HFFc6 (cell line): ENCODE measurements around the gene TTF2. TPM values are rescaled to one million over a fixed set of nuclear protein-coding genes. Genes with fewer than 3 reads are reported as not detected.

Source experiments
- DNase-seq: peaks from one replicate; pipeline ENCODE4 v3.0.0-alpha.2; 2018
- H3K27ac Mint-ChIP-seq: 2 replicates; pipeline ENCODE4 v1.8.0; 2020; ENCODE audit warnings: mild to moderate bottlenecking, mixed read lengths
- H3K27me3 Mint-ChIP-seq: 2 replicates; pipeline ENCODE4 v1.8.0; 2021; ENCODE audit warnings: mild to moderate bottlenecking, moderate library complexity, mixed read lengths; ENCODE audit not compliant: insufficient read depth
- H3K36me3 Mint-ChIP-seq: 2 replicates; pipeline ENCODE4 v1.8.0; 2021; ENCODE audit warnings: low read depth, mixed read lengths
- H3K4me1 Mint-ChIP-seq: 2 replicates; pipeline ENCODE4 v1.8.0; 2020; ENCODE audit warnings: low read depth, mixed read lengths
- H3K4me3 Mint-ChIP-seq: 2 replicates; pipeline ENCODE4 v1.8.0; 2020; ENCODE audit warnings: mild to moderate bottlenecking, moderate library complexity, mixed read lengths
- H3K9me3 Mint-ChIP-seq: 2 replicates; pipeline ENCODE4 v1.8.0; 2020; ENCODE audit warnings: mild to moderate bottlenecking, mixed read lengths
- total RNA-seq, 6 experiments: library from RNA; stranded (reverse); fragmentation: NEBNext Ultra II Directional; extraction: Animal tissue kit (Norgen Biotek cat#: 25700); gene quantifications; 2 replicates in 1 of 6; 3 replicates in 5 of 6; pipeline ENCODE4 v1.2.3, GENCODE V29; 2021
- TF ChIP-seq, protein P1 (sequence below): fragments of 200-600 bp; sonication (generic); IDR thresholded peaks from 2 replicates; pipeline ENCODE4 v1.5.0; 2021; ENCODE audit warnings: antibody characterized with exemption, mild to moderate bottlenecking

TTF2 gene
- total RNA-seq, 6 experiments from 2014 or later, result 18.7 to 28.6 (median 24.2) TPM

DNA sequence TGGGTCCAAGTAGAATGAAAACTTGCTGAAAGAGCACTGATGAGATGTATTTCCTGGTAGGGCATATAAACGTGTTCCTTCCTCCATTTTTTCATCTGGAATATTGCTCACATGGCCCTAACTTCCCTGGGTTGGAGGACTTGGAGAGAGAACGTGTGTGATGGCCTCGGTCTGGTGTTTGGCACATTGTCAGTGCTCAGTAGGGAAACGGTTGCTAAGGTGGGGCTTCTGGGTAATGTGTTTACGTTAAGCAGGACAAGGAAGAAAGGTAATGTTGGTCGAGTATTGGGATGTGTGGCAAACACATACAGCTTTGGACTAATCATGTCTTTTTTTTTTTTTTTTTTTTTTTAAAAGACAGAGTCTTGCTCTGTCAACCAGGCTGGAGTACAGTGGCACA is 6.2 kb downstream of the TTF2 start:
- Mint-ChIP-seq H3K4me1 (peaks cover 24% of the 10 kb centered on the region), H3K9me3 (no peaks in the 10 kb centered on the region), H3K4me3 (no peak overlapping the region), H3K36me3 (no peaks in the 10 kb centered on the region), H3K27ac (no peak overlapping the region), H3K27me3 (no peaks in the 10 kb centered on the region)
- TF ChIP-seq, protein P1, sequence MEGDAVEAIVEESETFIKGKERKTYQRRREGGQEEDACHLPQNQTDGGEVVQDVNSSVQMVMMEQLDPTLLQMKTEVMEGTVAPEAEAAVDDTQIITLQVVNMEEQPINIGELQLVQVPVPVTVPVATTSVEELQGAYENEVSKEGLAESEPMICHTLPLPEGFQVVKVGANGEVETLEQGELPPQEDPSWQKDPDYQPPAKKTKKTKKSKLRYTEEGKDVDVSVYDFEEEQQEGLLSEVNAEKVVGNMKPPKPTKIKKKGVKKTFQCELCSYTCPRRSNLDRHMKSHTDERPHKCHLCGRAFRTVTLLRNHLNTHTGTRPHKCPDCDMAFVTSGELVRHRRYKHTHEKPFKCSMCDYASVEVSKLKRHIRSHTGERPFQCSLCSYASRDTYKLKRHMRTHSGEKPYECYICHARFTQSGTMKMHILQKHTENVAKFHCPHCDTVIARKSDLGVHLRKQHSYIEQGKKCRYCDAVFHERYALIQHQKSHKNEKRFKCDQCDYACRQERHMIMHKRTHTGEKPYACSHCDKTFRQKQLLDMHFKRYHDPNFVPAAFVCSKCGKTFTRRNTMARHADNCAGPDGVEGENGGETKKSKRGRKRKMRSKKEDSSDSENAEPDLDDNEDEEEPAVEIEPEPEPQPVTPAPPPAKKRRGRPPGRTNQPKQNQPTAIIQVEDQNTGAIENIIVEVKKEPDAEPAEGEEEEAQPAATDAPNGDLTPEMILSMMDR, result no peak
- no peak for DNase-seq

DNA sequence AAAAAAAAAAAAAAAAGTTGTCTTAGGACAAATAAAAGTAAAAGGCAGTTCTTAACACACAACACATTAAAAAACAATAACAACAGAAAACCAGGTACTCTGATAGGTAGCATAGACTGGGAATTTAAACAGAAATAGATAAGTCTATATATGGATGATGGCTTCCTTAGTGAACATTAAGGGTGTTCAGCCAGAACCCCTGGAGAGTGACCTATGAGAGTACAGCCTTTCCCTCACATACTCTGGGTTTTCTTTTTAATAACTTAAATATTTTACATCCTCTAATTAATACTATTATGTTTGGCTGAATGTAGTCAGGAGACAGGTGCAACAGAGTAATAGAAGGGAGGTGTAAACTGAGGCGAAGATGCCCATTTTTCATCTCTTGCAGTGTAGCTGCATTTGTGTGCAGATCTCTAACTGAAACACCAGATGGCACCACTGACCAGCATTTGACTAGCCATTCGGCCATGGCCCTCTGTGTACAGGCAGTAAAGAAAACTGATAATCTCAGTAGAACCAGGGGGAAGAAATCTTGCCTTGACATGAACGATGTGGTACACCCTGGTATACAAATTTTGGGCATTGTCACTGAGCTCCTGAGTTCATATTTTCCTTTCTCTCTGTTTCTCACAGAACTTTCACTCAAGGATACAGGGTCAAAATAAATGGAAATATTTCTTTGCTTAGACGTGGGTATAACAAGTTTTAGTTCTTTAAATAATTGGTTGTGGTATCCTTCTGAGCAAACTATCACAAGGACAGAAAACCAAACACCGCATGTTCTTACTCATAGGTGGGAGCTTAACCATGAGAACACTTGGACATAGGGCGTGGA is 7.6 kb downstream of the TTF2 start:
- TF ChIP-seq, protein P1, result peak; percentile 92
- Mint-ChIP-seq H3K9me3 (no peaks in the 10 kb centered on the region), H3K4me1 (peaks cover 11% of the 10 kb centered on the region), H3K4me3 (no peak overlapping the region), H3K36me3 (no peaks in the 10 kb centered on the region), H3K27ac (peak overlapping the region; percentile 72), H3K27me3 (no peaks in the 10 kb centered on the region)
- DNase-seq, result peak; percentile 57

DNA sequence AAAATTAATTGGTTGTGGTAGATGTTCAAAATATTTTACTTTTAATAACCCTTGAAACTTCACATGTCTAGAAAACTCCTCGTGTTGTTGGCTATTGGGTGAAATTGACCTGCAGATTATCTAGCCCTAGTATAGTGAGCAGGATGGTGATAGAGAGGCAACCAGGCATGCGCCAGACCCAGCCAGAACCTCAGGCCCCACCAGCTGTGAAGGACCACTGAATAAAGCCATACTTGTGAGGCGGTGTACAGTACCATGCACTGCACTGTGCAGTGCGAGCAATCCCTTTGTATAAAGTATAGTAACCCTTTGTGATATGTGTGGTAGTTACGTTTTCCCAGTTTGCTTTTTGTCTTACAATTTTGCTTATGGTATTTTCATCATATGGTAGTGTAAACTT is 8.5 kb downstream of the TTF2 start:
- Mint-ChIP-seq H3K9me3 (no peaks in the 10 kb centered on the region), H3K36me3 (no peaks in the 10 kb centered on the region), H3K27me3 (no peaks in the 10 kb centered on the region), H3K4me1 (peaks cover 11% of the 10 kb centered on the region), H3K4me3 (no peak overlapping the region), H3K27ac (no peak overlapping the region)
- TF ChIP-seq, protein P1, result no peak
- DNase-seq, result no peak

DNA sequence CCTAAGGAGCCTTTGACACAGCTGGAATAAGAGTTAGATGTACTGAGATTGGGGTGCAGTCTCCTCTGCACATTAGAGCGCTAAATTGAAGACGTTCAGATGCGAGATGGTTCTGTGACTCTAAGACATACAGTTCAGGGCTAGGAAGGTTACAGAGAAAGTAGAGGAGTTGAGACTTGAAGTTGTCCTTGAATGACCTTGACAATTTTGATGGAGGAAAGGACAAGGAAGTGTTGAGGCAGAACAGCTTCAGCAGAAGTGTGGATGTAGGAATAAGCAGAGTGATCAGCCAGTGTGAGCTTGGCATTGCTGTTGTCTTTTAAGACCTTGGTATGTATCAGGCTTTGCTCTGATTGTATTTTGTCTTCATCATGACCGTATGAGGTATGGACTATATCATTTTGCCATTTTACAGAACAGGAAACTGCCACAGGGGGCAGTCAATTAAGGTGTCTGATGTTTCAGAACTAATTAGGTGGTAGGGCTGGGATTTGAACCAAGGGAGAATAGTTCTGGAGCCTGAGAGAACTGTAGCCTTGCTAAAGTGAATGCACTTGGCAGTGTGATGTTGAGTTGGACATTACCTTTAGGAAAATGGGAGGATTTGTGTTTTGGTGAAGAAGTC is 9.2 kb downstream of the TTF2 start:
- TF ChIP-seq, protein P1, result peak; percentile 49
- no peaks in the 10 kb centered on the region for H3K27me3 Mint-ChIP-seq
- H3K4me1 Mint-ChIP-seq, result peaks cover 11% of the 10 kb centered on the region

GRCh38 chr1:117070124-117070523 is 10.0 kb downstream of the TTF2 start:
- TF ChIP-seq, protein P1, result no peak
- H3K36me3 Mint-ChIP-seq, result peaks cover 6% of the 10 kb centered on the region; the same call in 1 of the 2 replicates
- DNase-seq, result no peak
- H3K4me3 Mint-ChIP-seq, result no peak overlapping the region
- no peaks in the 10 kb centered on the region for H3K9me3 Mint-ChIP-seq
- H3K27ac Mint-ChIP-seq, result no peak overlapping the region
- H3K4me1 Mint-ChIP-seq, result peaks cover 11% of the 10 kb centered on the region
- no peaks in the 10 kb centered on the region for H3K27me3 Mint-ChIP-seq

More for the DNA sequence above, 9.2 kb downstream of the TTF2 start:
- Mint-ChIP-seq H3K36me3 (no peaks in the 10 kb centered on the region), H3K27ac (no peak overlapping the region), H3K4me3 (no peak overlapping the region), H3K9me3 (no peaks in the 10 kb centered on the region)
- no peak for DNase-seq
